NCI-H524 (cell line): ENCODE data around the gene LMTK2.

Experiments
- DNase-seq, 2 experiments: peaks; one replicate each; lab custom pipeline; 2025; lab: John Stamatoyannopoulos, UW

Gene LMTK2

DNA sequence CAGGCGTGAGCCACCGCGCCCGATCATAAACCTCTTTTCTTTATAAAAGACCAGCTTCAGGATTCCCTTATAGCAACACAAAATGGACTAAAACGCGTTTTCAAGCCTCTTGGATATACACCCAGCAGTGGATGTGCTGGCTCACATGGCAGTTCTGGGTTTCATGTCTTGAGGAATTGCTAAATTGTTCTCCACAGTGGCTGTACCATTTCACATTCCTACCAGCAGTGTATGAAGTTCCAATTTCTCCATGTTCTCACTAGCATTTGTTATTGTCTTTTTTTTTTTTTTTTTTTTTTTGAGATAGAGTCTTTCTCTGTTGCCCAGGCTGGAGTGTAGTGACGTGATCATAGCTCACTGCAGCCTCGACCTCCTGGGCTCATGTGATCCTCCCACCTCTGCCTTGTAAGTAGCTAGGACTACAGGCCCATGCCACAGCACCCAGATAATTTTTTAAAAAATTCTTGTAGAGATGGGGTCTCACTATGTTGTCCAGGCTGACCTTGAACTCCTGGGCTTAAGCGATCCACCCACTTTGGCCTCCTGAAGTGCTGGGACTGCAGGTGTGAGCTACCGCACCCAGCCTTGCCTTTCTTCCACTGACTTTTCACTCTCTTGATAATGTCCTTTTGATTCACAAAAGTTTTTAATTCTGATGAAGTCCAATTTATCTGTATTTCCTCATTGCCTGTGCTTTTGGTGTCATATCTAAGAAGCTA lies 127.9 kb downstream of the LMTK2 start:
- DNase-seq: no peak

DNA sequence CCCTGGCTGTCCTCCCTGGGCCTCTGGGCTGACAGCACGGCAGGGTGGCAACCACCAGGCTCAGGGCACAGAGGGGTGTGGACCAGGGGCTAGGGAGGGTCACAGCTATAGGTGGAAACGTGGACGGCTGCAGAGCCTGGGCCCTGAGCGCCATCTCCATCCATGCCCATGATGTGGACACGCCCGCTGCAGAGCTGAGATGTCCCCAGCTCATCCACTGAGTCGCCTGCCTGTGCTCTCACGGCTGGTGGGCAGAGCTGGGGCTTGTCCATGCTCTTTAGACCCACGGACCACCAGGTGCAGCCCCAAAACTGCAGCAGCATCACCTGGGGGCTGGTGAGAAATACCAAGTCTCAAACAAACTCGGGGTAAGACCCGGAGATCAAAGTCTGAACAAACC lies 129.2 kb downstream of the LMTK2 start:
- no peak for DNase-seq

DNA sequence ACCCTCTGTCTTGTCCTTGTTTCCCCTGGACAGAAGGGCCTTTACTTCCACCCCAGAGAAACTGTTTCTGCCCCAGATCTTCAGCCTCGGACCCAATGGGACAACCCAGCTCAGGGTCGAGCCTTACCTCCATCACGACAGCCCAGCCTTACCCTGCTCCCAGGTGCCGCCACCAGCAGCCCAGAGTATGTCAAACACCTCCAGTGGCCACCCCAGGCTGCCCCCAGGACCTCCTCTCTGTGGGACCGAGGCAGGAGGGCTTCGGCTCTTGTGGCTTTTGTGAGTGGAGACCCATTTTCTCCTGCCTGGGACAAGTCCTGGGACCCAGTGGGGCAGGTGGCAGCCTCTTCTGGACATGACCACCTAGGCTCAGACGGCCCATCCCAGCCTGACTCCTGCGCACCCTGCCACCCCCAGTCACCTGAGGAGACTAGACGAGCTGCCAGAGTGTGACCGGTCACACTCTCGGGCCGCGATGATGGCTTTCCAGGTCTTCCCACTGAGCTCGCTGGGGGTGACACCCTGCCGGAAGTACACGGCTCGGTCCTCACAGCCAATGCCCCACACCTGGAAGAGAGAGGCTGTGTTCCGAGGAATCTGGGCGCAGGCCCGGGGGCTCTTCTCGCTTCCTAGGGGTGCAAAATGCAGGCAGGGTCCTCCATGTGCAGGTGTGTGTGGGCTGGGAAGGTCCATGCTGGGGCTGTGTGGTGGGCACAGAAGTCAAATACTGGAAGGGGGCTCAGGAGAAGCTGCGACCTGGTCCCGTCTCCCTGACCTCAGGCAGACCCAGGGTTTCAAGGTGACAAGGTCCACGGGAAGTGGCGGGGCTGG lies 129.9 kb downstream of the LMTK2 start:
- DNase-seq: no peak

DNA sequence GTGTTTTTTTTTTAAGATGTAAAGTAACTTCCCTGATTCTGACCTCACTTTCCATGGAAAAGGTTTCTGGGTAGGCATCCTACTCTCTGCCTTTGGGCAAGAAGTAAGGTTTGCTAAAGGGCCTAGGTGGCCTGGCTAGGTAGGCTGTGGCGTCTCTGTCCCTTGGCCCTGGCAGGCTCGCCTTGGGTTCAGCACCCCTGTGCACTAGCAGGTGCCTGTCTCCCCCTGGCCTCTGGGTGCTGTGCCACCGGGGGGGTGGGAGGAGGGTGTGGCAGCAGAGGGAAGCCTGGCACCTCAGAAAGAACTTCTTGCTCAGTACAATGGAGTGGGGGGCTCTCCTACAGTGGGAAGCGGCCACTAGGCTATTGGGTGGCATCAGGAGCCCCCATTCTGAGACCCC lies 131.4 kb downstream of the LMTK2 start:
- DNase-seq: no peak

DNA sequence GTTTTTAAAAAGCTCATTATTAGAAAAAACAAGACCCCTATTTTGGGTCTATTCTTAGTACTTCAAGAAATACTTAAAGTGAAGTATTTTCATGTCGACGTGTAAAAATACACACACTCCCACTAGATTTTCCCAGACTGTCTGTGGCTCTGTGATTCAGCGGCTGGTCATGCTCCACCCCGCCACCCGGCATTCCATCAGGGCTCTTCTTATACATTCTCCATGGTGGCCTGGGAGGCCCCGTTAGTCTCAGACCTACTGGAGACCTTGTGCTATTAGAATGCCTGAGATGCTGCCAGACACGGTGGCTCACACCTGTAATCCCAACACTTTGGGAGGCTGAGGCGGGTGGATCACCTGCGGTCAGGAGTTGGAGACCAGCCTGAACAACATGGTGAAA lies 132.3 kb downstream of the LMTK2 start:
- DNase-seq: no peak

DNA sequence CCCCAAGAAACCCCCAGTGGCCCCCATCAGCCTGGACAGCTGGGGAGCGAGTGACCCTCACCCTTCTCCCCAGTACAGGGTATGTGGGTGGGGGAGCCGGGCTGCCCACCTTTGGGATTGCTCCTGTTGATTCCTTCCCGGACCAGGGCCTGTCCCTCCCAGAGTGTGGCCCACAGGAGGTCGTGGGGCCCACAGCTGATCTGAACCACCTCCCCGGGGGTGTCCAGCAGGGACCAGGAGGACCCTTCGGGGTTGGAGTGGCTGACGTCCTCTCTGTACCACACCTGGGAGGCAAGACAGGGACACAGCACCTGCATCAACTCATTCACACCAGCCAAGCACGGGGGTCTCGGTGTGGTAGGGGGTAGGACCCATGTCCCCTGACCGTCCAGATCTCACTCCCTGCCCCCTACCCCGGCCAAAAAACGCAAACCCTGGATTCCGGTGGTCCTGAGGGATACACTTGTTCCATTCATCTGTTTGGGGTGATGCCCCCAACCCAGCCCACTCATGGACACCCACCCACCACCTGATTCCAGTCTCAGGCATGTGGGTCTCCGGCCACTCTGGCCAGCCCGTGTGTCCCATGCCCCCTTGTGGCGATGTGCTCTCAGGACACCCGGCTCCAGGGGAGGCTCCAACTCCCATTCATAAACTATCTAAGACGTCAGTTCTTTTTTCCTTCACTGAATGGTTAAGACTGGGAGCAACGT lies 134.5 kb downstream of the LMTK2 start:
- DNase-seq: no peak

DNA sequence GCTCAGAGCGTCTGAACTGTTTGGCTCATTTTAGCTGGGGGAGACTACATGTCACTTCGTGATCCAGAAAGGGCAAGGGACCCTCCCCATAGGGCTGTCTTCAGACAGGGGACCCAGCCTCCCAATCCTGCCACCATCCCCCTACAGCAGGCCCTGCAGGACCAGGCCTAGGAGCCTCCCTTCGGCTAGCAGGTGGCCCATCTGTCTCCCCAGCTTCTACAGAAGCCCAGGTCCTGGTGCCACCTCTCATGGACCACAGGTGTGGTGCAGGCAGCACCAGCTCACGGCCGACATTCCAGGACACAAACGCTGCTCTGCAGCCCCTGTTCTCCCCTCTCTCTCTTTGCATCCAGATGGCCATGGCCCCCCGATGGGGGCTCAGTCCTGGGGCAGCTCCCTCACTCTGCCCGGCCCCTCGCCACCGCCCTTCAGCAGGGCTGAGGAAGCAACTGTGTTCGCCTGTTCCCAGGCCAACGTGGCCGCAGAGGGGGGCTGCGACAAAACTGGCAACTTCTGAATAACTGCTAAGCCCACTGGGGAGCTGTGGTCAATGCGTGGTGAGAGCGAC lies 135.1 kb downstream of the LMTK2 start:
- DNase-seq: no peak

DNA sequence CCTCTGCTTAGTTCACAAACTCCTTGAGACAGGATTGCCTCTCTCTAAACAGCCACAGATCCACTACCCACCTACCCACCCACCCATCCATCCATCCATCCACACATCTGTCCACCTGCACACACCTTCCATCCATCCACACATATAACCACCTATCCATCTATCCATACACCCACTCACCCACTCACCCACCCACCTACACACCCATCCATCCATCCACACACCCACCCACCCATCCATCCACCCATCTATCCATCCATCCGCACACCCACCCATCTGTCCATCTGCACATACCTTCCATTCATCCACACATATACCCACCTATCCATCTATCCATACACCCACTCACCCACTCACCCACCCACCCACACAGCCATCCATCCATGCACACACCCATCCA lies 135.7 kb downstream of the LMTK2 start:
- DNase-seq: no peak

DNA sequence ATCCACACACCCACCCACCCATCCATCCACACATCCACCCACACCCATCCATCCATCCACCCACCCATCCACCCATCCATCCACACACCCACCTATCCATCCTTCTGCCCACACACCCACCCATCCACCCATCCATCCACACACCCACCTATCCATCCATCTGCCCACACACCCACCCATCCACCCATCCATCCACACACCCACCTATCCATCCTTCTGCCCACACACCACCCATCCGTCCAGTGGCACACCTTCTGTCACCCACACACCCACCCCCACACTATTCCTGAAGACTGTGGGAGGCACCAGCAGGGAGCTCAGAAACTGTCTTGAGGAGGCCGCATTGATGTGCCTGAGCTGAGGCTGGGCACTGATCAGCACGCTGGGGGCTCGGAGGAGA lies 136.3 kb downstream of the LMTK2 start:
- DNase-seq: no peak

DNA sequence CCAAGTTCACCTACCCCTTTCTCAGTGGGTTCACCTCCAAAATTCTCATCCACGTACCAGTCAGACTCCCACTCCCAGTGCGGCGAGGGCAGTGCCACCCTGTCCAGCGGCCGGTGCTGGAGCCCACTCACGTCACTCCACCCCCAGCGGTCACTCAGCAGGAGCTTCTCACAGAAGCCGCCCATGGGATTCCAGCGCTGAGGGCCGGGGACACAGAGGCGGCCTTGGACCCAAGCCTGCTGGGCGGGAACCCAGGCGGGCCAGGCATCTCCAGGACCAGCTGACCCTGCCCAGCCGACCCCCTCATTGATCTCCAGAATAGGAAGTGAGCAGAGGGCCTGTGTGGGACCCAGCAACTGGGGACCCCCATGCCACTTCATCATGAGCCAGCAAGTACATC lies 138.2 kb downstream of the LMTK2 start:
- no peak for DNase-seq

DNA sequence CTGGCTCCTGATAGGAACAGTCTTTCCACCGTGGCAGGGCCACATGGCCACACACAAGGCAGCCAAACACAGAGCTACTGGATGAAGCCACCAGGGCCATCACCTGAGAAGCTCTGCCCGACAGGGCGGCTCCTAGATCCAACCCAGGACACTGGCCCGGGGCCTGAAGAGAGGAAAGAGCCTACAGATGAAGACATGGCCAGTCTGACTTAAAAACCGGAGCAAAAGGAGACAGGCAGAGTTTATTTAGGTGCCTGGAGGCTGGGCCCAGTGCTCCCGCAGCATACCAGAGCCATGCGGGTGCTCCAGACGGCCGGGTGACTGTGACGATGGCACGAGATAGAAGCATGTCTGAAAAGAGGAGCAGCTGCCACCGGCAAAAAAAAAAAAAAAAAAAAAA lies 141.5 kb downstream of the LMTK2 start:
- no peak for DNase-seq

DNA sequence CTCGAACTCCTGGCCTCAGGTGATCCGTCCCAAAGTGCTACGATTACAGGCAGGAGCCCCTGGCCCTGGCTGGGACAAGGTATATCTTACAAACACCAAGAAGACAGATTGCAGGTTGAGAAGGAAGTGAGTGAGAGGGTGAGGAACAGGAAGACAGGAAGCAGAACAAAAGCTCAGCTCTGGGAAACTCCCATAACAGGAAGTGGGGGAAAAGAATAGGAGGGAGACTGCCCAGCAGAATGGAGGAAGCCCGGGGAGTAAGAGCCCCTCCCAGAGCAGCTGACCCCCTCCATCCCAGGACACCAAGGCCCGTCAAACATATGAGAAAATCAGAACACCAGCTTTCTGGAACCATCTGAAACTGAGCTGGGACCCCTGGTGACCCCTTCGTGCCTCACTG lies 142.4 kb downstream of the LMTK2 start:
- no peak for DNase-seq

DNA sequence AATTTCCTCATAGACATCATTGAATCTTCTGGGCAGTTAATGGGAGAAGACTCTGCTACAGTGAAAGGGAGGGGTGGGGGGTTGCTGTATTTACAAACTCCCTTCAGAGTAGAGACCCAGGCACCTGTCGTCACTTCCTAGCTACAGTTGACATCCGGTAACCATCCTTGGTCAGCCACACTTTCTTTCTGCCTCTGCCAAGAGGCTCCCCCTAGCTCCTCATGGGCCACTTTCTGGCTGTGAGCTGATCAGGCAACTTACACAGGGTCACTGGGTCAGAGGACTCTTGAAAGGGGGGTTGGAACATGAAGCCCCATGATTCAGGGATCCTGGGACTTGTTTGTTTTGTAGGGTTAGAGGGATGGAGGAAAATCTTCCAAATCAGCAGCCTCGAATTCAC lies 144.1 kb downstream of the LMTK2 start:
- no peak for DNase-seq

DNA sequence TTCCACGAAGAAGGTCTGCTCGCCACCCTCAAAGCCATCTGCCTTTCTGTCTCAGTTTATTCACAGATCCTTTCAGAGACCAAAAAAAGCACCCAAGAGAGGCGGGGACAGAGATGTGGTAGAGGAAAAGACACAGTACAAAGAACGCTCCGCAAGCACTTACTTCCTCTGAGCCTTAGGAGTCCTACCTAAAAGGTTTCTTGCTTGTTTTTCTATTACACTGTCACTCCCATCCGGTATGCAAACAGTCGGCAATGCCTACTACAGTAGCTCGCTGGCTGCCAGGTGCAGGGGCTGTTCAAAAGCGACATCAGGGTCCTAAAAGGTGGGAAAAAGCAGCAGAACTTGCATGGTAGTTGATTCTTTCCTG lies 144.6 kb downstream of the LMTK2 start:
- no peak for DNase-seq

DNA sequence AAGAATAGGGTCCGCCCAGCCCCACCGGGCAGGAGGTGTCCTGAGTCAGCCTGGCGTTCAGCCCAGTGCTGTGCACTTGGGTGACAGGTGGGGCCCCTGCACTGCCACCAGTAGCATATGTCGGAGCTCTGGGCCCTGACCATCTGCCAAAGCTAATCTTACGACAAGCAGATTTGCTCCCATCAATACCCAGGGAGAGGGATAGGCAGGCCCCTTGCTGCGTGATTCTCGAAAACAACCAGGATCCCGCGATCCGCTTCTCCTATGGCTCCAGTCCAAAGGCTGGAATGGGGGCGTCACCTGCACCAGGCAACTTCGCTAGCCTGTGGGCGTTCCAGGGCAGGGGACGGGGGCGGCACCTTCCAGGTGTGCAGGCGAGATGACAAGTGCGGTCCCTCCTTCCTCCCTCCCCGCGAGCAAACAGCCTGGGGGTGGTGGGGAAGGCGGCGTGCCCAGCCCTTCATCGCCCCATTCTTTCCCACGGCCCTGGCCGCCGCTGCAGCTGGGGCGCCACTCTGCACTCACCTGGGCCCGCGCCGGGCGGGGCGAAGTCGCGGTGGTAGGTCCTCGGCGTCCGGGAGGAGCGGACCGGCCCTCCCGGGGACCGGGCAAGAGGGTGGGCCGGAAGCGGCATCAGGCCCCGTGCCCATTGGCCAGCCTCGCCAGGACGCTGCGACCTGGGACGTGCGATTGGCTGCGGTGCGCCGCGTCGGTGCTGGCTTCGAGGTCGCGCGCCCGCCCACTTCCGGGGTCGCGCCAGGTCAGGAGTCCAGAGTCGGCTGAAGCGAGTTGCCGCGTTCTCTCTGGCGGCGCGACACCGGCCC lies 145.2 kb downstream of the LMTK2 start, which contains the start of gene TECPR1:
TSS of gene TECPR1 (minus strand) at position 632 of the 824 bp plus-strand sequence. CDS start 6,086 bp downstream, outside the sequence.
- peak; percentile 91 to 96 for DNase-seq

DNA sequence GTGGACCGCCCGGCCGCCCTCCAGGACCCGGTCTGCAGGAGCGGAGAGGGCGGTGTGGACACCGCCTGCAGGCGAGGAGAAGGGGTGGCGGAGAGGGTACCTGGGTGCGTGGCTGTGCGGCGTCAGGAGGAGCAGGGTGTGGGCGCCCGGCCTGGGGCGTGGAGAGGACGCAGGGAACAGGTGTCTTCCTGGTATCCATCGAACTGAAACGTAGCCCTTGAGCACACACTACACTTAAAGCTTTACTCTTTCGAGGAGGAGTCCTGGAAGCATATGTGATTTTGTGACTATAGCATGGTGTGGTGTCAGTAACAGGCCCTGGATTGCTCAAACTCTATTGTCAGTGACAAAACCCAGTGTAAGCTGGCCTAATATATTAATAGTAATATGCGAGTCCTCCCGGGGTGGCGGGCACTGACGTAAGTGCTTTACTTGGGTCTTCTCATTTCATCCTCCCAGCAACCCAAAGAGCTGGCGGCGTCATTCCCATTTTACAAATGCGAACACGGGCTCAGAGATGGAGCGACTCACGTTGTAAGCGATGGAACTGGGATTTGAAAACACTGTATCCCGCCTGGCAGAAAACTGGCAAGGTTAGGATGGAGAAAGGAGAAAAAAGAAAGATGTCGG lies 145.9 kb downstream of the LMTK2 start:
- DNase-seq: peak; percentile 30 to 32

DNA sequence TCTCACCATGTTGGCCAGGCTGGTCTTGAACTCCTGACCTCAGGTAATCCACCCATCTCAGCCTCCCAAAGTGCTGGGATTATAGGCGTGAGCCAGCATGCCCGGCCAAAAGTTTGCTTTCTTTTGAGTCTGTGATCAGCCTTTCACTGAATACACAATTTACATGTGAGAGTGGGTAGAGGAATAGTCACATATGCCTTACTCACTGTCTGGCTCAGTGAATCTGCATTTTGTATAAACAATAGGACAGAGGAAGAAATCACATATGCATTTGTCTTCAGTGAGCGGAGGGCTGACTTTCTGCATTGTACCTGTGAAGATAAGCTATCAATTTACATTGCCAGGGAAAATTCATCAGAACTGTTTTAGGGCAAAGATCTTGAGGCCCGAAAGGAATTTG lies 147.9 kb downstream of the LMTK2 start:
- no peak for DNase-seq

DNA sequence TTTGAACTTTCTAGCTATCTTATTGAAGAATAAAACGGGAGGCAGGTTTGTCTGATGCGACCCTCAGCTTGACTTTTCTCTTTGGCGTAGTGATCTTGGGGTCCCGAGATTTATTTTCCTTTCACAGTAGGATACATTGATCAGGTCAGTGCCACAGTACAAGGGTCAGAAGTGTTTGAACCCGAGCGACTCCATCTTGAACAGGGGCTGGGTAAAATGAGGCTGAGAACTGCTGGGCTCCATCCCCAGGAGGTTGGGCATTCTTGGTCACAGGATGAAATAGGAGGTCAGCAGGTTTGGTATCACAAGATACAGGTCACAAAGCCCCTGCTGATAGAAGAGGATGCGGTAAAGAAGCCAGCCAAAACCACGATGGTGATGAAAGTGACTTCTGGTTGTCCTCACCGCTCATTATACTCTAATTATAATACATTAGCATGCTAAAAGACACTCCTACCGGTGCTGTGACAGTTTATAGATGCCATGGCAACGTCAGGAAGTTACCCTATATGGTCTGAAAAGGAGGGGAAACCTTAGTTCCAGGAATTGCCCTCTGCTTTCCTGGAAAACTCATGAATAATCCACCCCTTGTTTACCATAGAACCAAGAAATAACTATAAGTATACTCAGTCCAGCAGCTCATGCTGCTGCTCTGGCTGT lies 148.4 kb downstream of the LMTK2 start:
- DNase-seq: no peak

DNA sequence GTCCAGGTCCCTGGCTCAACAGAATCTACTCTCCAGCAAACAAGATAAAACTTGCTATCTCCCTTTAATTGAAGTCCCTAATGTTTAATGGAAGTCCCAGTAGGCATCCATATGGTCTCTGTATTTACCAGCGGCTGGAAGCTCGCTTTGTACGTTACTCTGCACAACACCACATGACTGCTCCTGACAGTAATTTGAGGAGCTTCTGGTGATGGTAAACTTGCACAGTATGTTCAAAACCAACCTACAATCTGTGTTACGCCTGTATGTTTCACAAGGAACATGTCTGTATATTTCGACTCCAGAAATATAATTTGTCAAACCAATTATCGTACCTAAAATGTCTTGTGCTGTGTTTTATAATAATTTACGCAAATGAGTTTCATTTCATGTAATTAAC lies 149.8 kb downstream of the LMTK2 start:
- DNase-seq: no peak

DNA sequence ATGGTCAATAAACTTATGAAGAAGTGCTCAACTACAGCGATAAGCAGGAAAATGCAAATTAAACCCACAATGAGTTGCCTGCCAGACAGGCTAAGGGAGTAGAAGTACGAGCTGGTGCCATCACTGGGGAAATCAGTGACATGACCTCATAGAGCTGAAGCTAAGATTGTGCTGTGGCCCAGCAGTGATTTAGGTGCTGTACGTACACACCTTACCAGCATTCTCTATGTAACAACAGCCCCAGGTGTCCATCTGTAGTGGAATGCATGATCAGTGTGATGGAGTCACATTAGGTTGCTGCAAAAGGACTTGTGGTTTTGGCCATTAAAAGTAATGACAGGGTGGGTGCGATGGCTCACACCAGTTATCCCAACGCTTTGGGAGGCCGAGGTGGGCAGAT lies 151.0 kb downstream of the LMTK2 start:
- no peak for DNase-seq
